Endothelial cell (in vitro differentiated cells): Measurements from ENCODE around the gene PAPPA. TPM values are rescaled to one million over a fixed set of nuclear protein-coding genes. Genes with fewer than 3 reads are reported as not detected.

Source experiments
- DNase-seq: peaks from one replicate; pipeline ENCODE4 v3.0.0; 2021; ENCODE audit warnings: low spot score
- H3K27ac Mint-ChIP-seq: one replicate; pipeline ENCODE4 v1.8.0; 2021; ENCODE audit warnings: mixed read lengths, inconsistent platforms; ENCODE audit not compliant: unreplicated experiment
- H3K27me3 Mint-ChIP-seq: one replicate; pipeline ENCODE4 v1.8.0; 2021; ENCODE audit warnings: mild to moderate bottlenecking, moderate library complexity, mixed read lengths, inconsistent platforms; ENCODE audit not compliant: unreplicated experiment
- H3K36me3 Mint-ChIP-seq: one replicate; pipeline ENCODE4 v1.8.0; 2021; ENCODE audit warnings: mild to moderate bottlenecking, low read depth, mixed read lengths, inconsistent platforms; ENCODE audit not compliant: unreplicated experiment
- H3K4me1 Mint-ChIP-seq: one replicate; pipeline ENCODE4 v1.8.0; 2021; ENCODE audit warnings: mild to moderate bottlenecking, mixed read lengths, inconsistent platforms; ENCODE audit not compliant: unreplicated experiment
- H3K4me3 Mint-ChIP-seq: one replicate; pipeline ENCODE4 v1.8.0; 2021; ENCODE audit warnings: mild to moderate bottlenecking, mixed read lengths, inconsistent platforms; ENCODE audit not compliant: unreplicated experiment
- H3K9me3 Mint-ChIP-seq: one replicate; pipeline ENCODE4 v1.8.0; 2021; ENCODE audit warnings: mixed read lengths, inconsistent platforms; ENCODE audit not compliant: unreplicated experiment
- CTCF ChIP-seq: fragments of 200-600 bp; sonication (generic); IDR thresholded peaks from one replicate; pipeline ENCODE4 v1.5.0; 2021; ENCODE audit warnings: antibody characterized with exemption; ENCODE audit not compliant: unreplicated experiment
- total RNA-seq: library from RNA; stranded (reverse); fragmentation: NEBNext Ultra II Directional; extraction: Animal tissue kit (Norgen Biotek cat#: 25700); gene quantifications from one replicate; pipeline ENCODE4 v1.2.1, GENCODE V29; 2021; ENCODE audit not compliant: unreplicated experiment

Gene PAPPA
- total RNA-seq, 1 donor from 2014 or later: 1.4 TPM

- Mint-ChIP-seq H3K27me3 (peaks cover 4% of the 10 kb centered on the region), H3K27ac (no peak overlapping the region), H3K36me3 (no peaks in the 10 kb centered on the region), H3K4me3 (no peak overlapping the region), H3K4me1 (no peaks in the 10 kb centered on the region), H3K9me3 (no peaks in the 10 kb centered on the region)
- TF ChIP-seq CTCF: no peak
- DNase-seq: no peak
Measured at GRCh38 chr9:116178481-116179211, 25.1 kb downstream of the PAPPA start.

GRCh38 chr9:116179568-116179967 is 26.0 kb downstream of the PAPPA start:
- TF ChIP-seq CTCF: no peak
- peaks cover 2% of the 10 kb centered on the region for H3K27me3 Mint-ChIP-seq
- DNase-seq: no peak
- no peak overlapping the region for H3K27ac Mint-ChIP-seq
- no peaks in the 10 kb centered on the region for H3K4me1 Mint-ChIP-seq
- H3K4me3 Mint-ChIP-seq: no peak overlapping the region
- H3K9me3 Mint-ChIP-seq: no peaks in the 10 kb centered on the region
- no peaks in the 10 kb centered on the region for H3K36me3 Mint-ChIP-seq

- H3K4me1 Mint-ChIP-seq: no peaks in the 10 kb centered on the region
- DNase-seq: no peak
- no peak overlapping the region for H3K27ac Mint-ChIP-seq
- TF ChIP-seq CTCF: no peak
- peaks cover 2% of the 10 kb centered on the region for H3K27me3 Mint-ChIP-seq
- no peaks in the 10 kb centered on the region for H3K9me3 Mint-ChIP-seq
- H3K4me3 Mint-ChIP-seq: no peak overlapping the region
- no peaks in the 10 kb centered on the region for H3K36me3 Mint-ChIP-seq
Measured at GRCh38 chr9:116181853-116182610, 28.4 kb downstream of the PAPPA start.

- H3K27ac Mint-ChIP-seq: no peak overlapping the region
Measured at GRCh38 chr9:116182876-116183275, 29.3 kb downstream of the PAPPA start.

More at GRCh38 chr9:116182876-116183275, 29.3 kb downstream of the PAPPA start:
- Mint-ChIP-seq H3K4me1 (no peaks in the 10 kb centered on the region), H3K4me3 (no peak overlapping the region), H3K36me3 (no peaks in the 10 kb centered on the region), H3K9me3 (no peaks in the 10 kb centered on the region), H3K27me3 (peaks cover 2% of the 10 kb centered on the region)
- DNase-seq: no peak
- TF ChIP-seq CTCF: no peak
